Measurements from ENCODE around the gene DUSP18. TPM values are rescaled to one million over a fixed set of nuclear protein-coding genes. Genes with fewer than 3 reads are reported as not detected.
"Not testable (repeated sequence)": the region's sequence is repeated elsewhere in the genome, so short reads cannot be mapped to it uniquely, and the experiment has no call there.

The DUSP18 gene
- total RNA-seq, 1 donor from 2014 or later: 8.0 TPM

GRCh38 chr22:30687358-30687757, 19.7 kb upstream of the DUSP18 start:
- no peak for TF ChIP-seq CTCF (IDR thresholded peaks at IDR 0.05; ENCODE audit: partially characterized antibody, unreplicated experiment)
- no peaks in the 10 kb centered on the region for H3K27me3 Mint-ChIP-seq (ENCODE audit: unreplicated experiment)
- H3K27ac Mint-ChIP-seq (ENCODE audit: unreplicated experiment): no peak overlapping the region
- H3K9me3 Mint-ChIP-seq (ENCODE audit: unreplicated experiment): no peaks in the 10 kb centered on the region
- DNase-seq: no peak
- no peak overlapping the region for H3K4me3 Mint-ChIP-seq (ENCODE audit: unreplicated experiment)
- no peaks in the 10 kb centered on the region for H3K36me3 Mint-ChIP-seq (ENCODE audit: unreplicated experiment)
- no peaks in the 10 kb centered on the region for H3K4me1 Mint-ChIP-seq (ENCODE audit: low read depth, unreplicated experiment)

- H3K4me1 Mint-ChIP-seq (ENCODE audit: low read depth, unreplicated experiment): no peaks in the 10 kb centered on the region
- no peaks in the 10 kb centered on the region for H3K9me3 Mint-ChIP-seq (ENCODE audit: unreplicated experiment)
- H3K27me3 Mint-ChIP-seq (ENCODE audit: unreplicated experiment): no peaks in the 10 kb centered on the region
- H3K27ac Mint-ChIP-seq (ENCODE audit: unreplicated experiment): no peak overlapping the region
- no peaks in the 10 kb centered on the region for H3K36me3 Mint-ChIP-seq (ENCODE audit: unreplicated experiment)
- DNase-seq: no peak
- TF ChIP-seq CTCF (IDR thresholded peaks at IDR 0.05; ENCODE audit: partially characterized antibody, unreplicated experiment): no peak
- H3K4me3 Mint-ChIP-seq (ENCODE audit: unreplicated experiment): no peak overlapping the region
These were observed 17.5 kb upstream of the DUSP18 start for GRCh38 chr22:30685178-30685577.

- no peak overlapping the region for H3K27ac Mint-ChIP-seq (ENCODE audit: unreplicated experiment)
- no peaks in the 10 kb centered on the region for H3K36me3 Mint-ChIP-seq (ENCODE audit: unreplicated experiment)
- no peak overlapping the region for H3K4me3 Mint-ChIP-seq (ENCODE audit: unreplicated experiment)
- peaks cover 2% of the 10 kb centered on the region for H3K27me3 Mint-ChIP-seq (ENCODE audit: unreplicated experiment)
- TF ChIP-seq CTCF (IDR thresholded peaks at IDR 0.05; ENCODE audit: partially characterized antibody, unreplicated experiment): no peak
- peaks cover 4% of the 10 kb centered on the region for H3K4me1 Mint-ChIP-seq (ENCODE audit: low read depth, unreplicated experiment)
- H3K9me3 Mint-ChIP-seq (ENCODE audit: unreplicated experiment): no peaks in the 10 kb centered on the region
- no peak for DNase-seq
These were observed 14.2 kb upstream of the DUSP18 start for GRCh38 chr22:30681831-30682230.

GRCh38 chr22:30680991-30681770, 13.5 kb upstream of the DUSP18 start:
- Mint-ChIP-seq H3K36me3 (ENCODE audit: unreplicated experiment) (no peaks in the 10 kb centered on the region), H3K4me1 (ENCODE audit: low read depth, unreplicated experiment) (peaks cover 9% of the 10 kb centered on the region), H3K9me3 (ENCODE audit: unreplicated experiment) (no peaks in the 10 kb centered on the region), H3K27ac (ENCODE audit: unreplicated experiment) (no peak overlapping the region), H3K4me3 (ENCODE audit: unreplicated experiment) (no peak overlapping the region), H3K27me3 (ENCODE audit: unreplicated experiment) (peaks cover 3% of the 10 kb centered on the region)
- no peak for TF ChIP-seq CTCF (IDR thresholded peaks at IDR 0.05; ENCODE audit: partially characterized antibody, unreplicated experiment)
- no peak for DNase-seq

GRCh38 chr22:30679895-30680690, 12.4 kb upstream of the DUSP18 start:
- H3K4me1 Mint-ChIP-seq (ENCODE audit: low read depth, unreplicated experiment): peaks cover 19% of the 10 kb centered on the region
- not testable (repeated sequence) for H3K4me3 Mint-ChIP-seq (ENCODE audit: unreplicated experiment); DNase-seq; H3K9me3 Mint-ChIP-seq (ENCODE audit: unreplicated experiment); H3K36me3 Mint-ChIP-seq (ENCODE audit: unreplicated experiment); H3K27me3 Mint-ChIP-seq (ENCODE audit: unreplicated experiment); H3K27ac Mint-ChIP-seq (ENCODE audit: unreplicated experiment)

- not testable (repeated sequence) for H3K4me3 Mint-ChIP-seq (ENCODE audit: unreplicated experiment); H3K27me3 Mint-ChIP-seq (ENCODE audit: unreplicated experiment); H3K36me3 Mint-ChIP-seq (ENCODE audit: unreplicated experiment); H3K9me3 Mint-ChIP-seq (ENCODE audit: unreplicated experiment); DNase-seq
- H3K27ac Mint-ChIP-seq (ENCODE audit: unreplicated experiment): peak overlapping the region; percentile 87
- H3K4me1 Mint-ChIP-seq (ENCODE audit: low read depth, unreplicated experiment): peaks cover 22% of the 10 kb centered on the region
These were observed 8.9 kb upstream of the DUSP18 start for GRCh38 chr22:30676565-30676964.
